ENCODE data around the gene TAL1.

Gene TAL1

DNA sequence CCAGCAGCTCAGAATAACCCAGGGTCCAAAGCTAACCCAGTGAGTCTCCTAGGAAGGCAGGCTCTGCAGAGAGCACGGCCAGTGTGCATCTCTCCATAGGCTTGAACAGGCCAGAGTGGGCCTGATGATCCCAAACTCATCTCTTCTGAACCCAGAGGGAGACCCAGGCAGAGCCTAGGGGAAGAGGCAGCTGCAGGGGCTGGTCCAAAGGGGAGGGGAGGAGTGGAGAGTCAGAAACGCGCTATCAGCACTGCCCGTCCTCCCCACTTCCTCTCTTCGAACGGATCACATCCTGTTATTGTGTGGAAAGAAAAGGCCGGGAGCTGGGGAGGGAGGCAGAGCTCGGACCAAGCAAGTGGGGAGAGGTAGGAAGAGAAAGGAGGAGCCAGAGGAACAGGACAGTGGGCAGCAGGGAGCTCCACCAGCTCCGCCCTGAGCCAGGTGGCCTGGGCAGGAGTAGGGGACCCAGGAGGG lies 20.2 kb downstream of the TAL1 start:
- H3K4me3 ChIP-seq (ENCODE audit: low read depth, low read length), result no peak overlapping the region
- peak; percentile 44 for DNase-seq (ENCODE audit: low read depth)
- no peak for TF ChIP-seq MYC (IDR thresholded peaks at IDR 0.05; ENCODE audit: low read depth, low read length)
- TF ChIP-seq, protein P1, sequence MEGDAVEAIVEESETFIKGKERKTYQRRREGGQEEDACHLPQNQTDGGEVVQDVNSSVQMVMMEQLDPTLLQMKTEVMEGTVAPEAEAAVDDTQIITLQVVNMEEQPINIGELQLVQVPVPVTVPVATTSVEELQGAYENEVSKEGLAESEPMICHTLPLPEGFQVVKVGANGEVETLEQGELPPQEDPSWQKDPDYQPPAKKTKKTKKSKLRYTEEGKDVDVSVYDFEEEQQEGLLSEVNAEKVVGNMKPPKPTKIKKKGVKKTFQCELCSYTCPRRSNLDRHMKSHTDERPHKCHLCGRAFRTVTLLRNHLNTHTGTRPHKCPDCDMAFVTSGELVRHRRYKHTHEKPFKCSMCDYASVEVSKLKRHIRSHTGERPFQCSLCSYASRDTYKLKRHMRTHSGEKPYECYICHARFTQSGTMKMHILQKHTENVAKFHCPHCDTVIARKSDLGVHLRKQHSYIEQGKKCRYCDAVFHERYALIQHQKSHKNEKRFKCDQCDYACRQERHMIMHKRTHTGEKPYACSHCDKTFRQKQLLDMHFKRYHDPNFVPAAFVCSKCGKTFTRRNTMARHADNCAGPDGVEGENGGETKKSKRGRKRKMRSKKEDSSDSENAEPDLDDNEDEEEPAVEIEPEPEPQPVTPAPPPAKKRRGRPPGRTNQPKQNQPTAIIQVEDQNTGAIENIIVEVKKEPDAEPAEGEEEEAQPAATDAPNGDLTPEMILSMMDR (IDR thresholded peaks at IDR 0.05; ENCODE audit: low read depth, low read length), result no peak
- TF ChIP-seq, protein P2, sequence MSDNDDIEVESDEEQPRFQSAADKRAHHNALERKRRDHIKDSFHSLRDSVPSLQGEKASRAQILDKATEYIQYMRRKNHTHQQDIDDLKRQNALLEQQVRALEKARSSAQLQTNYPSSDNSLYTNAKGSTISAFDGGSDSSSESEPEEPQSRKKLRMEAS (IDR thresholded peaks at IDR 0.05; ENCODE audit: low read depth, low read length), result no peak
- TF ChIP-seq POLR2A (IDR thresholded peaks at IDR 0.05; ENCODE audit: extremely low read depth, insufficient read length), result no peak

DNA sequence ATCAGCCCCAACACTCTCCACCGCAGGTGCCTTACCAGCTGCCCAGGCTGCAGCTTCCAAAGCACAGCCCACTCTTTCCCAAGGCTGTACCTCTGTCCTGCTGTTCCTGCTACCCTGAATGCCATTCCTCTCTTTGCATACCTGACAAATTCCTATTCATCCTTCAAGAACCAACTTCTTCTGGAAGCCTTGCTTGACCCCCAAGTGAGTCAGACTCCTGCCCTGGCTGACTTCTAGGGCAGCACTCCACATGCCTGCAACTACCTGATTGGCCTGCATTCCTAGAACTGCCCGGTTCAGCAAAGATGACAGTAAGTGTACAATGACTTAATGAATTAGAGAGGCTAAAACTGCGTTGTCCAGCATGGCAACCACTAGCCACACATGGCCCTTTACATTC lies 21.4 kb downstream of the TAL1 start:
- DNase-seq (ENCODE audit: low read depth), result no peak
- no peak overlapping the region for H3K4me3 ChIP-seq (ENCODE audit: low read depth, low read length)
- TF ChIP-seq, protein P1 (IDR thresholded peaks at IDR 0.05; ENCODE audit: low read depth, low read length), result no peak
- TF ChIP-seq POLR2A (IDR thresholded peaks at IDR 0.05; ENCODE audit: extremely low read depth, insufficient read length), result no peak
- no peak for TF ChIP-seq MYC (IDR thresholded peaks at IDR 0.05; ENCODE audit: low read depth, low read length)
- TF ChIP-seq, protein P2 (IDR thresholded peaks at IDR 0.05; ENCODE audit: low read depth, low read length), result no peak

DNA sequence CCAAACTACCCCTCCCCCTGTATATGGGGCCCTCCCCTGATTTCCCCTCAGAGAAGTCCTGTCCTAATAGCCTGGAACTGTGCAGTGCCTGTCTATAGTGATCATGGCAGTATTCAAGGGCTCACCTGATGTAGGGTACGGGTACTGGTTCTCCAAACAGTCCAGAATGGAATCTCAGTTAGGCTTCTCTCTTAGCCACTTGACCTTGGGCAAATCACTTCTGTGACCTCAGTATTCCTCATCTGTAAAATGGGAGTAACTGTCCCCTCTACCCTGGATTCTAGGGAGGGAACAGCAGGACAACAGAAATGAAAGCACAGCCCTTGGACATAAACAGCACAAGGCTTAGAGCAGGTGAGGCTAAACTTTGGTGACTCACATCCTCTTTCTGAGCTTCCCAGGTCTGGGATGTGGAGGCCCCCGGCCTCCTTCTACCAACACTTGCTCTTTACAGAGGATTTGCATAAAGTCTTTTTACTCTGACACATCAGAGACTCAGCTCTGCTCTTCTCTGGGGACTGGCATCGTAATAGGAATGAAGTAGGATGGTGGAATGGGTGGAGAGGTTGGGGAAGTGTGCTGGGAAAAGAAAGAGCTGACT lies 22.2 kb downstream of the TAL1 start:
- TF ChIP-seq, protein P2 (IDR thresholded peaks at IDR 0.05; ENCODE audit: low read depth, low read length), result no peak
- TF ChIP-seq MYC (IDR thresholded peaks at IDR 0.05; ENCODE audit: low read depth, low read length) (no peak), POLR2A (IDR thresholded peaks at IDR 0.05; ENCODE audit: extremely low read depth, insufficient read length) (no peak)
- TF ChIP-seq, protein P1 (IDR thresholded peaks at IDR 0.05; ENCODE audit: low read depth, low read length), result no peak
- H3K4me3 ChIP-seq (ENCODE audit: low read depth, low read length), result no peak overlapping the region
- no peak for DNase-seq (ENCODE audit: low read depth)

DNA sequence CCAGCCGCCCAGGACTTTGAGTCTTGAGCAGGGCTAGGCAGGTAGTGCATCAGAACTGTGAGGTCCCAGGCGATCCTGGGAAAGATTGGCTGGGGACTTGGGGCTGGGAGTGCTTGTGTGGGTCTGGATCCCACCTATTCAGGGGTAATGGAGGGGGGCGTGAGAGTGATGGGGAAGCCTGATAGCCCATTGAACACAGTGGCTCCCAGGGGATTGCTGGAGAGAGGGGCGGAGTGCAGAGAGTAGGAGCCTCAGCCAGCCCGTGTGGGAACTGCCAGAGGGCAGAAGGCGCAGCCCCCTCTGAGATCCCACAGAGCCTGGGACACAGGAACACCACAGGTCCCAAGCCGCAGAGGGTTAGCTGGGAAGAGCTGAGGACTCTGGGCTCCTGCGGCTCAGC lies 22.9 kb downstream of the TAL1 start:
- TF ChIP-seq, protein P2 (IDR thresholded peaks at IDR 0.05; ENCODE audit: low read depth, low read length), result no peak
- TF ChIP-seq POLR2A (IDR thresholded peaks at IDR 0.05; ENCODE audit: extremely low read depth, insufficient read length) (no peak), MYC (IDR thresholded peaks at IDR 0.05; ENCODE audit: low read depth, low read length) (no peak)
- TF ChIP-seq, protein P1 (IDR thresholded peaks at IDR 0.05; ENCODE audit: low read depth, low read length), result no peak
- H3K4me3 ChIP-seq (ENCODE audit: low read depth, low read length), result no peak overlapping the region
- DNase-seq (ENCODE audit: low read depth), result no peak

DNA sequence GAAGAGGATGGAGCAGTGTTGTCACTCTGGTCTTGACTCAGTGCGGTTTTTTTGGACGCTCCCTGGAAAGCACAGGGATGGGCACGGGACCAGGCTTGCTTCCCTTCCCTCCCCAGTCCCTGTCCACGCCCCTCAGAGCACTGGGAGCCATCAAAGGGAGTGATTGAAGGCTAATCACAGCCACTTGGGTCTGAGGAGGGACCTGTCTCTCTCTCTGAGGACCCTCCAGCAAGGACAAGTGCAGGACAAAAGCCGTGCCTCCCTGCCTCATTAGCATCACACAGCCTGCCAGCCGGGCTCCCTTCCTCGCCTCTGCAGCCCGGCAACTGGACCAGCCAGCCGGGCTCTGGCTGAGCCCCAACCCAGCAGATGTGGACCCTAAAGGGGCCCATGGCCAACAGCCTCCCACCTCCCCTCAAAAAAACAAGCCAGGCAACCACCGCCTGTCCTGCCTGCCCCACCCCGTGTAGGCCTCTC lies 23.6 kb downstream of the TAL1 start:
- no peak overlapping the region for H3K4me3 ChIP-seq (ENCODE audit: low read depth, low read length)

More for the DNA sequence above, 23.6 kb downstream of the TAL1 start:
- DNase-seq (ENCODE audit: low read depth), result no peak
- TF ChIP-seq, protein P2 (IDR thresholded peaks at IDR 0.05; ENCODE audit: low read depth, low read length), result no peak
- TF ChIP-seq, protein P1 (IDR thresholded peaks at IDR 0.05; ENCODE audit: low read depth, low read length), result no peak
- TF ChIP-seq POLR2A (IDR thresholded peaks at IDR 0.05; ENCODE audit: extremely low read depth, insufficient read length) (no peak), MYC (IDR thresholded peaks at IDR 0.05; ENCODE audit: low read depth, low read length) (no peak)
